ENCODE data around the gene CCDC116. TPM values are rescaled to one million over a fixed set of nuclear protein-coding genes. Genes with fewer than 3 reads are reported as not detected.
A peak's percentile ranks its signal among the peaks of the same experiment; 100 is the strongest.
"Not testable (repeated sequence)": the region's sequence is repeated elsewhere in the genome, so short reads cannot be mapped to it uniquely, and the experiment has no call there.

Gene CCDC116
- total and polyA plus RNA-seq, 3 experiments from 2014 or later = 0.48 to 0.51 TPM; not detected in 1

DNA sequence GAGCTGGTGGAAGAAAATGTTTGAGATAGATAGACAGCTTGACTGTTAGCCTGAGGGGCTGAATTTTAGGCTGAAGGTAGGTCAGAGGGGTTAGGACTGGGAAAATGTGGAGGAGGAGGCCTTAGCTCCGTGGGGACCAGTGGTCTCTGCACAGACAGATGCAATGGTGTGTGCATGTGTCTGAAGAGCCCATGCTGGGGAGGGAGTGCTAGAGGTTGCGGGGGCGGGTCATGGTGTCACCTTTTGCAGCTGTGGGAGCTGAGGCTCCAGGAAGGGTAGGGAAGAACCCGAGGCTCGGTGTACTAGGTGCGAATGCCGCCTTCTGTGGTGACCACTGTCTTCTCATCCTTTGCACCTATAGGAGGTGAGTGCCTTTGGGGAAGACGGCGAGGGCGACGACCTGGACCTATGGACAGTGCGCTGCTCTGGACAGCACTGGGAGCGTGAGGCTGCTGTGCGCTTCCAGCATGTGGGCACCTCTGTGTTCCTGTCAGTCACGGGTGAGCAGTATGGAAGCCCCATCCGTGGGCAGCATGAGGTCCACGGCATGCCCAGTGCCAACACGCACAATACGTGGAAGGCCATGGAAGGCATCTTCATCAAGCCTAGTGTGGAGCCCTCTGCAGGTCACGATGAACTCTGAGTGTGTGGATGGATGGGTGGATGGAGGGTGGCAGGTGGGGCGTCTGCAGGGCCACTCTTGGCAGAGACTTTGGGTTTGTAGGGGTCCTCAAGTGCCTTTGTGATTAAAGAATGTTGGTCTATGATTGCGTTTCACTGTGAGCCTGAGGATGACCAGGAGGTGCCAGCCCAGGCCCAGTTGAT lies 11.2 kb downstream of the CCDC116 start:
- H3K27ac Mint-ChIP-seq = peak overlapping the region; percentile 3 to 93 (median 76)
- Histone ChIP-seq H3K4me3 (ENCODE audit: low read length) (peak overlapping the region; percentile 86), H3K4me1 (ENCODE audit: insufficient read depth, low read length) (peaks cover 27% of the 10 kb centered on the region), H3K27me3 (ENCODE audit: insufficient read depth, low read length, poor library complexity, severe bottlenecking) (no peaks in the 10 kb centered on the region), H3K36me3 (ENCODE audit: insufficient read depth, low read length) (peaks cover 15% of the 10 kb centered on the region), H3K9me3 (ENCODE audit: low read length) (no peaks in the 10 kb centered on the region), H3K27ac (ENCODE audit: low read depth, low read length) (peak overlapping the region; percentile 96)
- peaks cover 2 to 28% (median 7%) of the 10 kb centered on the region in 3 donors for H3K36me3 Mint-ChIP-seq
- peaks cover 31 to 33% (median 31%) of the 10 kb centered on the region in 3 donors for H3K4me1 Mint-ChIP-seq
- DNase-seq = no peak
- no peaks in the 10 kb centered on the region for H3K9me3 Mint-ChIP-seq
- POLR2A ChIA-PET = interaction anchor here (0.5 to 6.0 kb wide), 4 partner anchors 11 to 92 kb away, joined by 3 to 76 read pairs (median 6); partner anchors contain the start of genes CCDC116, YDJC and YPEL1
- peak overlapping the region; percentile 77 to 91 (median 87) for H3K4me3 Mint-ChIP-seq
- no peaks in the 10 kb centered on the region for H3K27me3 Mint-ChIP-seq
- CTCF ChIA-PET = interaction anchor here (1.0 to 5.4 kb wide), 9 partner anchors 8 to 75 kb away, joined by 3 to 99 read pairs (median 9); partner anchors contain the start of genes CCDC116, PPIL2 and YDJC

DNA sequence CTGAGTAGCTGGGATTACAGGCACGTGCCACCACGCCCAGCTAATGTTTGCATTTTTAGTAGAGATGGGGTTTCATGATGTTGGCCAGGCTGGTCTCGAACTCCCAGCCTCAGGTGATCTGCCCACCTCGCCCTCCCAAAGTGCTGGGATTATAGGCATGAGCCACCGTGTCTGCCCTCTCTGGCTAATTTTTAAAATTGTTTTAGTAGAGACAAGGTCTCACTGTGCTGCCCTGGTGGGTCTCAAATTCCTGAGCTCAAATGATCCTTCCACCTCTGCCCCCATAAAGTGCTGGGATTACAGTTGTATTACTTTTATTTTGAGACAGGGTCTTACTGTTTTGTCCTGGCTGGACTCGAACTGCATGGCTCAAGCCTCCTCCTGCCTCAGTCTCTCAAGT lies 13.0 kb downstream of the CCDC116 start:
- not testable (repeated sequence) for H3K4me3 ChIP-seq (ENCODE audit: low read length); H3K9me3 ChIP-seq (ENCODE audit: low read length); H3K27me3 ChIP-seq (ENCODE audit: insufficient read depth, low read length, poor library complexity, severe bottlenecking); H3K4me3 Mint-ChIP-seq; H3K9me3 Mint-ChIP-seq; DNase-seq; H3K27me3 Mint-ChIP-seq; H3K27ac ChIP-seq (ENCODE audit: low read depth, low read length)
- Mint-ChIP-seq H3K4me1 (peaks cover 33 to 37% (median 35%) of the 10 kb centered on the region in 3 donors), H3K27ac (peak overlapping the region in 2 of 8 donors; percentile 43 to 61), H3K36me3 (peaks cover 2 to 33% (median 7%) of the 10 kb centered on the region in 3 donors)
- ChIA-PET CTCF (interaction anchor here (1.2 to 4.0 kb wide), 3 partner anchors 16 to 21 kb away, joined by 3 to 48 read pairs (median 5); partner anchors contain the start of genes PPIL2 and YDJC), POLR2A (interaction anchor here (6.0 kb wide), 1 partner anchor 16 kb away, joined by 76 read pairs; the partner anchor contains the start of gene YDJC)
- Histone ChIP-seq H3K36me3 (ENCODE audit: insufficient read depth, low read length) (peaks cover 15% of the 10 kb centered on the region), H3K4me1 (ENCODE audit: insufficient read depth, low read length) (peaks cover 28% of the 10 kb centered on the region)

DNA sequence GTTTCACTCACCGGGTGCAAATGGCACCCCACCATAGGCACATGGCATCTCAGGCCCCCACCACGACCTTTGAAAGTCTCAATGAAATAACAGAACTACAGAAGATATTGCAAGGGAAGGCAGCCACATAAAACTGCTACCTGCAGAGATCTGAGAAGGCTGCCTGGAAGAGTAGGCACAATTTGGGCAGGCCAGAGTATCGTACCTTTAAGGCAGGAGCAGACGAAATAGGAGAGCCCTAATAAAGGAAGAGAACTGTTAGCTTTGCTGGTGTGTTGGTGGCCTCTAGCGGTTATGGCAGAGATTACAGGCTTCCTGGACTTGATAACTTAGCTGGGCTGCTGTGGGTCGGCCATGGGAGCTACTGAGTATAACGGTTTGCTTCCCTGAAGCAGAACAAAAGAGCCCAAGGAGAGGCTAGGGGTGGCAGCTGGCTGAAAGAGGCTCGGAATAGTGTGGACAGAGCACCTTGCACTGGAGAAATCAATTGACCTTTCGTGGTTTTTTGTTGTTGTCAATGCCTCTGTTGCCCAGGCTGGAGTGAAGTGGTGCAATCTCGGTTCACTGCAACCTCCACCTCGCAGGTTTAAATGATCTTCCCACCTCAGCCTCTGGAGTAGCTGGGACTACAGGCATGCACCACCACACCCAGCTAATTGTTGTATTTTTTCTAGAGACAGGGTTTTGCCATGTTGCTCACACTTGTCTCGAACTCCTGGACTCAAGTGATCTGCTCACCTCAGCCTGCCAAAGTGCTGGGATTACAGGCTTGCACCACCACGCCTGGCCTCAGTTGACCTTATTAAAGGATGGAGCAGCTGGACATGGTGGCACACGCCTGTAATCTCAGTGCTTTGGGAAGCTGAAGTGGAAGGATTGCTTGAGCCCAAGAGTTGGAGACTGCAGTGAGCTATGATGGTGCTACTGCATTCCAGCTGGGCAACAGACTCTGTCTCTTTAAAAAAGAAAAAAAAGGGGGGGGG lies 14.3 kb downstream of the CCDC116 start:
- no peak overlapping the region for H3K4me3 ChIP-seq (ENCODE audit: low read length)
- H3K4me1 Mint-ChIP-seq = peaks cover 31 to 41% (median 39%) of the 10 kb centered on the region in 3 donors
- peak overlapping the region in 2 of 8 donors; percentile 12 to 49 for H3K27ac Mint-ChIP-seq
- H3K27ac ChIP-seq (ENCODE audit: low read depth, low read length) = no peak overlapping the region
- peaks cover 30% of the 10 kb centered on the region for H3K4me1 ChIP-seq (ENCODE audit: insufficient read depth, low read length)
- no peaks in the 10 kb centered on the region for H3K9me3 Mint-ChIP-seq
- POLR2A ChIA-PET = interaction anchor here (0.6 to 0.9 kb wide), 2 partner anchors 18 to 19 kb away, joined by 3 to 7 read pairs; partner anchors contain the start of genes PPIL2 and YDJC
- CTCF ChIA-PET = interaction anchor here (0.7 to 4.0 kb wide), 16 partner anchors 9 to 291 kb away, joined by 3 to 48 read pairs (median 4); partner anchors contain the start of genes CCDC116, PPIL2, UBE2L3 and YDJC
- no peaks in the 10 kb centered on the region for H3K27me3 Mint-ChIP-seq
- peak; percentile 60 to 83 (median 75) for DNase-seq
- H3K36me3 Mint-ChIP-seq = peaks cover 2 to 33% (median 7%) of the 10 kb centered on the region in 3 donors
- no peaks in the 10 kb centered on the region for H3K9me3 ChIP-seq (ENCODE audit: low read length)
- H3K36me3 ChIP-seq (ENCODE audit: insufficient read depth, low read length) = peaks cover 15% of the 10 kb centered on the region
- no peaks in the 10 kb centered on the region for H3K27me3 ChIP-seq (ENCODE audit: insufficient read depth, low read length, poor library complexity, severe bottlenecking)
- peak overlapping the region in 1 of 7 donors; percentile 61 for H3K4me3 Mint-ChIP-seq

GRCh38 chr22:21650280-21650679 lies 17.7 kb downstream of the CCDC116 start:
- Mint-ChIP-seq H3K9me3 (no peaks in the 10 kb centered on the region), H3K4me3 (peak overlapping the region in 5 of 7 donors; percentile 3 to 87 (median 12)), H3K4me1 (peaks cover 20 to 35% (median 26%) of the 10 kb centered on the region in 3 donors), H3K27me3 (no peaks in the 10 kb centered on the region), H3K36me3 (peaks cover 2 to 17% (median 7%) of the 10 kb centered on the region in 3 donors), H3K27ac (no peak overlapping the region)
- Histone ChIP-seq H3K36me3 (ENCODE audit: insufficient read depth, low read length) (peaks cover 10% of the 10 kb centered on the region), H3K27ac (ENCODE audit: low read depth, low read length) (no peak overlapping the region), H3K4me3 (ENCODE audit: low read length) (no peak overlapping the region), H3K4me1 (ENCODE audit: insufficient read depth, low read length) (peaks cover 23% of the 10 kb centered on the region), H3K27me3 (ENCODE audit: insufficient read depth, low read length, poor library complexity, severe bottlenecking) (no peaks in the 10 kb centered on the region), H3K9me3 (ENCODE audit: low read length) (no peaks in the 10 kb centered on the region)
- ChIA-PET CTCF (interaction anchor here (1.8 to 3.5 kb wide), 2 partner anchors 8 to 11 kb away, joined by 5 to 16 read pairs; partner anchors contain the start of gene SDF2L1), POLR2A (no interaction called here)
- DNase-seq = no peak

- Mint-ChIP-seq H3K9me3 (no peaks in the 10 kb centered on the region), H3K4me3 (peak overlapping the region; percentile 81 to 94 (median 88)), H3K27me3 (no peaks in the 10 kb centered on the region), H3K36me3 (peaks cover 2 to 15% (median 7%) of the 10 kb centered on the region in 3 donors), H3K4me1 (peaks cover 20 to 35% (median 26%) of the 10 kb centered on the region in 3 donors), H3K27ac (peak overlapping the region in 6 of 8 donors; percentile 3 to 76 (median 47))
- H3K4me1 ChIP-seq (ENCODE audit: insufficient read depth, low read length) = peaks cover 23% of the 10 kb centered on the region
- no peak for DNase-seq
- peak overlapping the region; percentile 70 for H3K4me3 ChIP-seq (ENCODE audit: low read length)
- peak overlapping the region; percentile 84 for H3K27ac ChIP-seq (ENCODE audit: low read depth, low read length)
- H3K36me3 ChIP-seq (ENCODE audit: insufficient read depth, low read length) = peaks cover 10% of the 10 kb centered on the region
- POLR2A ChIA-PET = interaction anchor here (2.4 kb wide), 1 partner anchor 9 kb away, joined by 13 read pairs; the partner anchor contains the start of gene SDF2L1
- no peaks in the 10 kb centered on the region for H3K27me3 ChIP-seq (ENCODE audit: insufficient read depth, low read length, poor library complexity, severe bottlenecking)
- no peaks in the 10 kb centered on the region for H3K9me3 ChIP-seq (ENCODE audit: low read length)
- CTCF ChIA-PET = interaction anchor here (2.2 to 3.5 kb wide), 2 partner anchors 8 to 21 kb away, joined by 9 to 16 read pairs; partner anchors contain the start of genes SDF2L1 and YDJC
Measured at GRCh38 chr22:21650823-21651520, 18.4 kb downstream of the CCDC116 start.

DNA sequence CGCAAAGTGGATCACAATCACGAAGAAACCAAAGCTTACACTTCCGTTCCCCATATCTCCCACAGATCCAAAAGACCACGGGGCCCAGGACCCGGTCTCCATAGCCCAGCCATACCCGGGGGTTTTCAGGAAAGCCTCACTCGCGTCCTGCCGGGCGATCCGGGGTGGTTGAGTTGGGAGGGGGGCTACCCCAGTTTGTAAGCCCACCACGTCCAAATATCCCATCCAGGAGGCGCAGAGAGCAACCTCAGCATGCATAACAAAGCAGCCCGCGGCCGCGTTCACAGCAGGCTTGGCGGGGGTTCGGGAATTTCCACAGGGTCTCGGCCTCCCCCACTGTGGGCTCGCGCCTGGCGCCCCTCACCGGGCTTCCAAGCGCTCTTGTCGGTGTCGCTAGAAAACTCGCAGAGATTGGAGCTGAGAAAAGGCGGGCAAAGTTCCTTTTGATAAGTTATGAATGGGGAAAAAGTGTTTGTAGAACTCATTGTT lies 19.0 kb downstream of the CCDC116 start:
- Histone ChIP-seq H3K27ac (ENCODE audit: low read depth, low read length) (peak overlapping the region; percentile 84), H3K4me3 (ENCODE audit: low read length) (peak overlapping the region; percentile 70), H3K4me1 (ENCODE audit: insufficient read depth, low read length) (peaks cover 21% of the 10 kb centered on the region), H3K9me3 (ENCODE audit: low read length) (no peaks in the 10 kb centered on the region), H3K36me3 (ENCODE audit: insufficient read depth, low read length) (peaks cover 5% of the 10 kb centered on the region), H3K27me3 (ENCODE audit: insufficient read depth, low read length, poor library complexity, severe bottlenecking) (no peaks in the 10 kb centered on the region)
- Mint-ChIP-seq H3K4me3 (peak overlapping the region; percentile 81 to 94 (median 88)), H3K27ac (peak overlapping the region in 6 of 8 donors; percentile 3 to 84 (median 58)), H3K27me3 (no peaks in the 10 kb centered on the region), H3K9me3 (no peaks in the 10 kb centered on the region), H3K36me3 (peaks cover 2 to 10% (median 4%) of the 10 kb centered on the region in 3 donors), H3K4me1 (peaks cover 21 to 38% (median 28%) of the 10 kb centered on the region in 3 donors)
- ChIA-PET POLR2A (interaction anchor here (2.4 kb wide), 1 partner anchor 9 kb away, joined by 13 read pairs; the partner anchor contains the start of gene SDF2L1), CTCF (interaction anchor here (2.2 to 3.5 kb wide), 2 partner anchors 9 to 22 kb away, joined by 9 to 16 read pairs; partner anchors contain the start of genes SDF2L1 and YDJC)
- peak in 1 of 5 donors; percentile 27 for DNase-seq
